Left renal cortex interstitium (tissue), 4 donors: ENCODE results near the gene ITGB3. TPM values are rescaled to one million over a fixed set of nuclear protein-coding genes. Genes with fewer than 3 reads are reported as not detected.
A peak's percentile ranks its signal among the peaks of the same experiment; 100 is the strongest.
"Not testable (repeated sequence)": the region's sequence is repeated elsewhere in the genome, so short reads cannot be mapped to it uniquely, and the experiment has no call there.

Experiments
- DNase-seq, 4 donors: peaks; one replicate each; pipeline ENCODE4 v3.0.0-alpha.2; 2013; ENCODE audit warnings: low read depth in 4 of 4, low spot score in 2 of 4, missing footprints in 1 of 4
- polyA plus RNA-seq, 4 donors: library from polyadenylated mRNA; unstranded; fragments of 120-200 nt; gene quantifications; one replicate each; pipeline ENCODE4 v1.2.1, GENCODE V29; 2013; ENCODE audit not compliant: insufficient read length in 4 of 4

The ITGB3 gene
- polyA plus RNA-seq = 10 to 100 TPM; 16.2 to 23.1 (median 17.7) TPM

- no peak for DNase-seq
Observed at GRCh38 chr17:47253541-47254402, at the start of gene ITGB3. Gene ITGB3, plus strand, starts transcription at chr17:47253827. Its CDS starts 35 bp downstream, at chr17:47253862.

GRCh38 chr17:47203984-47204721 is 49.5 kb upstream of the ITGB3 start:
- no peak for DNase-seq

- no peak for DNase-seq
Observed at GRCh38 chr17:47204722-47205418, 48.8 kb upstream of the ITGB3 start.

GRCh38 chr17:47205419-47205963 is 48.1 kb upstream of the ITGB3 start:
- peak in 2 of 4 donors; percentile 21 to 54 for DNase-seq

GRCh38 chr17:47207143-47208067 is 46.2 kb upstream of the ITGB3 start:
- no peak for DNase-seq

- no peak for DNase-seq
Observed at GRCh38 chr17:47208744-47209488, 44.7 kb upstream of the ITGB3 start, which contains the start of gene MYL4. Gene MYL4, plus strand, starts transcription at chr17:47209348. Its CDS starts 75 bp downstream, at chr17:47209423.

- no peak for DNase-seq
Observed at GRCh38 chr17:47209499-47209898, 44.1 kb upstream of the ITGB3 start.

GRCh38 chr17:47210105-47210504 is 43.5 kb upstream of the ITGB3 start:
- DNase-seq = no peak

GRCh38 chr17:47210779-47211178 is 42.8 kb upstream of the ITGB3 start:
- no peak for DNase-seq

- no peak for DNase-seq
Observed at GRCh38 chr17:47212458-47212857, 41.2 kb upstream of the ITGB3 start.

GRCh38 chr17:47213540-47213939 is 40.1 kb upstream of the ITGB3 start:
- DNase-seq = no peak

- no peak for DNase-seq
Observed at GRCh38 chr17:47214931-47215330, 38.7 kb upstream of the ITGB3 start.

GRCh38 chr17:47216821-47217220 is 36.8 kb upstream of the ITGB3 start:
- DNase-seq = not testable (repeated sequence)

- not testable (repeated sequence) for DNase-seq
Observed at GRCh38 chr17:47217279-47217678, 36.3 kb upstream of the ITGB3 start.

GRCh38 chr17:47218896-47219430 is 34.7 kb upstream of the ITGB3 start:
- DNase-seq = no peak

GRCh38 chr17:47219621-47220475 is 33.8 kb upstream of the ITGB3 start:
- DNase-seq = no peak

GRCh38 chr17:47220531-47220999 is 33.1 kb upstream of the ITGB3 start:
- no peak for DNase-seq

- DNase-seq = no peak
Observed at GRCh38 chr17:47221154-47221553, 32.5 kb upstream of the ITGB3 start.
